ENCODE data around the gene HBG2. TPM values are rescaled to one million over a fixed set of nuclear protein-coding genes. Genes with fewer than 3 reads are reported as not detected.

The HBG2 gene
- total and polyA plus RNA-seq, 2 of the 8 experiments (the other 6 are each of a cell fraction or from before 2014, with no cell fraction given): 0.23 TPM; not detected in 1

- no peak overlapping the region for H2AK5ac ChIP-seq (ENCODE audit: low read depth, low read length)
- DNase-seq (ENCODE audit: low read depth in 1 of 2, low spot score in 2 of 2): no peak
- no peaks in the 10 kb centered on the region for H4K20me1 ChIP-seq (replicated peaks in 1 of 2; ENCODE audit: control insufficient read depth in 1 of 2, insufficient read depth in 2 of 2, low read length in 2 of 2)
- no peaks in the 10 kb centered on the region for H3K27me3 ChIP-seq (replicated peaks in 1 of 4; ENCODE audit: control insufficient read depth in 3 of 4, extremely low read depth in 1 of 4, insufficient read depth in 3 of 4, low read length in 3 of 4)
- H2BK20ac ChIP-seq (ENCODE audit: low read length): no peak overlapping the region
- H3K4ac ChIP-seq (replicated peaks; ENCODE audit: insufficient read length, low read depth, low read length): no peak overlapping the region
- H3K9ac ChIP-seq (replicated peaks in 1 of 4; ENCODE audit: extremely low read depth in 1 of 4, low read depth in 3 of 4, low read length in 3 of 4): no peak overlapping the region
- H4K91ac ChIP-seq (replicated peaks; ENCODE audit: insufficient read length, low read length): no peak overlapping the region
- no peak for FAIRE-seq
- no peak overlapping the region for H4K8ac ChIP-seq (ENCODE audit: extremely low read depth, insufficient read depth, low read length)
- H3K23me2 ChIP-seq (ENCODE audit: low read depth, low read length): no peaks in the 10 kb centered on the region
- H3K36me3 ChIP-seq (ENCODE audit: control insufficient read depth in 2 of 4, insufficient read depth in 4 of 4, low read length in 3 of 4): no peaks in the 10 kb centered on the region
- ChIA-PET CTCF (ENCODE audit: partially characterized antibody) (interaction anchor here (0.8 kb wide), 1 partner anchor 10 kb away, joined by 3 read pairs; no protein-coding TSS in a partner anchor), POLR2A (ENCODE audit: partially characterized antibody) (no interaction called here)
- H2BK120ac ChIP-seq (replicated peaks; ENCODE audit: low read depth, low read length): no peak overlapping the region
- H3K18ac ChIP-seq (ENCODE audit: extremely low read depth, low read length): no peak overlapping the region
- H3K4me1 ChIP-seq (replicated peaks in 1 of 4; ENCODE audit: control insufficient read depth in 3 of 4, insufficient read depth in 4 of 4, low read length in 3 of 4): no peaks in the 10 kb centered on the region
- no peaks in the 10 kb centered on the region for H3K79me2 ChIP-seq (ENCODE audit: control insufficient read depth in 1 of 2, insufficient read depth in 2 of 2, low read length in 2 of 2)
- H3K56ac ChIP-seq (replicated peaks; ENCODE audit: insufficient read length, low read depth, low read length): no peak overlapping the region
- no peak overlapping the region for H2BK12ac ChIP-seq (ENCODE audit: low read depth, low read length)
- H3K23ac ChIP-seq (ENCODE audit: insufficient read length): no peak overlapping the region
- no peak overlapping the region for H3K4me3 ChIP-seq (ENCODE audit: extremely low read depth in 1 of 4, insufficient read depth in 2 of 4, low read depth in 3 of 4, low read length in 4 of 4)
- no peak overlapping the region for H3K14ac ChIP-seq (ENCODE audit: insufficient read length)
- H4K5ac ChIP-seq (ENCODE audit: insufficient read length, low read depth, low read length): no peak overlapping the region
- H2BK5ac ChIP-seq (ENCODE audit: low read depth, low read length): no peak overlapping the region
- H2BK15ac ChIP-seq (ENCODE audit: low read length): no peak overlapping the region
- no peak overlapping the region; the same call in 1 of the 2 replicates for H2AFZ ChIP-seq (ENCODE audit: low read length)
- no peak overlapping the region for H3K27ac ChIP-seq (ENCODE audit: low read depth, low read length)
- no peak overlapping the region for H3K4me2 ChIP-seq (ENCODE audit: insufficient read depth in 1 of 2, low read depth in 2 of 2, low read length in 2 of 2)
- no peaks in the 10 kb centered on the region for H3K79me1 ChIP-seq (ENCODE audit: low read depth, low read length)
- H3K9me3 ChIP-seq (ENCODE audit: insufficient read depth in 2 of 2, low read depth in 1 of 2, low read length in 1 of 2): no peaks in the 10 kb centered on the region
- 88% methylated on average over 4 of the region's 4 CpGs; no CpG with 5 or more reads in 1 of the 2 experiments for WGBS, 2 experiments (ENCODE audit: extremely low coverage in 1 of 2, insufficient coverage in 1 of 2, insufficient read length in 1 of 2, insufficient replicate concordance in 2 of 2, low coverage in 1 of 2, low lambda C conversion rate in 2 of 2, missing lambda C conversion rate in 1 of 2)
- no peak for TF ChIP-seq CREB1 (IDR thresholded peaks at IDR 0.05)
- no peak for TF ChIP-seq SP2 (IDR thresholded peaks at IDR 0.05; ENCODE audit: low read length)
- no peak for TF ChIP-seq SIN3A (conservative IDR thresholded peaks at IDR 0.05 in 1 of 2, IDR thresholded peaks at IDR 0.05 in 1 of 2; ENCODE audit: low read depth in 1 of 2, low read length in 2 of 2)
- no peak for TF ChIP-seq EZH2 (IDR thresholded peaks at IDR 0.05; ENCODE audit: low read depth, low read length, severe bottlenecking)
- TF ChIP-seq USF2 (IDR thresholded peaks at IDR 0.05; ENCODE audit: low read length): no peak
- no peak for TF ChIP-seq CHD1 (IDR thresholded peaks at IDR 0.05; ENCODE audit: low read depth, low read length)
- no peak for TF ChIP-seq RAD21 (IDR thresholded peaks at IDR 0.05 in 1 of 2, conservative IDR thresholded peaks at IDR 0.05 in 1 of 2; ENCODE audit: low read depth in 2 of 2, low read length in 2 of 2)
- no peak for TF ChIP-seq MAX (IDR thresholded peaks at IDR 0.05)
- TF ChIP-seq KDM5A (IDR thresholded peaks at IDR 0.05; ENCODE audit: low read length): no peak
- no peak for TF ChIP-seq HDAC6 (IDR thresholded peaks at IDR 0.05; ENCODE audit: low read depth, low read length)
- TF ChIP-seq POLR2A (IDR thresholded peaks at IDR 0.05; ENCODE audit: control extremely low read depth in 1 of 2, low read depth in 2 of 2, low read length in 2 of 2): no peak
- no peak for TF ChIP-seq BCL11A (IDR thresholded peaks at IDR 0.05; ENCODE audit: low read depth in 2 of 2, low read length in 2 of 2)
Observed at GRCh38 chr11:5285703-5286340, 31.2 kb upstream of the HBG2 start.
